AG04449 (cell line): ENCODE data around the gene HOXA11.

Experiments used
- CTCF ChIA-PET: fragments of 350-600 bp; formaldehyde crosslinking; extraction: SDS; loops from one replicate; lab custom pipeline; 2021; ENCODE audit warnings: antibody characterized with exemption; lab: Yijun Ruan, JAX
- POLR2A ChIA-PET: fragments of 400-600, 350-600 bp; formaldehyde crosslinking; extraction: SDS; loops from one replicate; lab custom pipeline; 2020; ENCODE audit warnings: antibody characterized with exemption, inconsistent platforms; lab: Yijun Ruan, JAX
- DNase-seq: peaks from one replicate; pipeline ENCODE4 v3.0.0-alpha.2; 2010; ENCODE audit warnings: low read depth, low spot score
- H3K4me3 ChIP-seq: 2 replicates; pipeline ENCODE4 v1.5.1; 2011; ENCODE audit warnings: low read depth, mild to moderate bottlenecking, control low read depth, low read length
- CTCF ChIP-seq: IDR thresholded peaks from one replicate; pipeline ENCODE4 v1.5.1; 2011; ENCODE audit warnings: mild to moderate bottlenecking, moderate library complexity, low read length, control low read depth, inconsistent platforms; ENCODE audit not compliant: insufficient read depth; ENCODE audit errors: missing control alignments

The HOXA11 gene

DNA sequence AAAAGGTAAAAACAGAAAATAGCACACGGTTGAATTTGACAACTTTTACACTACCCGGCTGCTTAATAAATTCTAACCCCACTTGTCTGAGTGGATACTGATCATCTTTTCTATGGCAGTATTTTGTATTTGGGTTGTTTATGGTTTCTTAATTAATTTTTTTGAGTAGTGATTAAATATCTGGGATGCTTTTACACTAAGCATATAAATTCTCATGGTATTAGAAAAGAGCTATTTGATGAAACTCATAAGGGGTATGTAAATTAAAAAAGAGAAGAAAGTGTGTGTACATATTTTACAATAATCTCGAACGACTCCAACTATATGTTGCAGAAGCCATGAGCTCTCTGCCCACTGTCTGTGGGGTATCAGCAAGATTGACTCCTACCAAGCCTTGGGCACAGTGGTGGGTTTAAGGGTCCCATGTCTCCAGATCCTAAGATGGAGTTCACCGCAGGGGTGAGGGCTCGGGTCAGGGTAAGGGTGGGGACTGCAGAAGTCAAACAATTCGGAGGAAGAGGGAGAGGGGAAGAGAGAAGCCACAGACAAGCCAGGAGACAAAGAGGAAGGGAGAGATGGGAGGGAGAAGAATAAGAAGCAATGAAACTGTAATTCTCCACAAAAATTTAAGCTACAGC lies 22.4 kb upstream of the HOXA11 start:
- no peak for DNase-seq
- POLR2A ChIA-PET = no interaction called here
- CTCF ChIA-PET = interaction anchor here (1.4 to 8.4 kb wide), 5 partner anchors 9 to 567 kb away, joined by 4 to 83 read pairs (median 8); no protein-coding TSS in a partner anchor
- no peak overlapping the region for H3K4me3 ChIP-seq
- TF ChIP-seq CTCF = no peak

DNA sequence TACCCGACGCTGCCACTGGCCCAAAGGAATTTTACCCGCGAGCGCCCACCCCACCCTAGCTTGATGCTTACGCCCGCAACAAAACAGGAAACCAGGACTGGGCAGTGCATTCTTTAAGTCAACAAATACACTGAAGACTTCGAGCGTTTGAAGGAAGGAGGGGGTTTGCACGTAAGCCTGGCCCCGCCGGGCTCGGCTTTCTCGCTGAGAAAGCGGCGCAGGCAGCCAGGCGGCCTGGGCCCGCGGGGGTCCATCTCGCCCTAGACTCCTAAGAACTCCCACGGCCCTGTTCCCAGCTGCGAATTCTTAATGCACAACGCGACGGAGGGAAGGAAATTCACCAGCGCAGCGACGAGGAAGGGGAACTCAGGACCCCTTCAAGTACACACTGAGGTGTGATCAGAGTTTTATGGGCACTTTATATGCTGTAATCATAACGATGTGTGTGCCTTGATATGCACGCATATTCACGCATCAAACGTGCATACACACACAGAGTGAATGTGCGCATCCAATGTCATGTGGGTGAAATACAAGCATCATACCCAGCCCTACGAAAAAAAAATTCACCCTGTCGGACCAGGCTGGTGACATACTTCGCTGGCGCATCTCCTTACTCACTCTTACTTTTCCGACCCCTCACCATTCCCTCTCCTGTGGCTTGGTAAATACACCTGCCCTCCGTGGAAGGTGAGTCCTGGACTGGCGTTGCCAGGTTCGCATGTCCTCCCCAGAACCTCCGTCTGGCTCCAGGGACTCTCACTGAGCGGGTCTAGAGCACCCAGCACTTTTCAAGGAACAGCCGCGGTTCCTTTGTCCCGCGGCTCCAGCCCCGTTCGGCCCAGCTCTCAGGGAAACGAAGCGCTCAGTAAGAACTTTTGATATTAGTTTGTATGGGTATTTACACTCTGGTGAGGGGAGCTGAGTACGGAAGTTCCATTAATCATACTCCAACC lies 20.6 kb upstream of the HOXA11 start:
- peak overlapping the region; percentile 36 for H3K4me3 ChIP-seq
- CTCF ChIA-PET = interaction anchor here (0.9 to 8.4 kb wide), 7 partner anchors 9 to 814 kb away, joined by 3 to 83 read pairs (median 5); no protein-coding TSS in a partner anchor
- POLR2A ChIA-PET = no interaction called here
- no peak for TF ChIP-seq CTCF
- no peak for DNase-seq

DNA sequence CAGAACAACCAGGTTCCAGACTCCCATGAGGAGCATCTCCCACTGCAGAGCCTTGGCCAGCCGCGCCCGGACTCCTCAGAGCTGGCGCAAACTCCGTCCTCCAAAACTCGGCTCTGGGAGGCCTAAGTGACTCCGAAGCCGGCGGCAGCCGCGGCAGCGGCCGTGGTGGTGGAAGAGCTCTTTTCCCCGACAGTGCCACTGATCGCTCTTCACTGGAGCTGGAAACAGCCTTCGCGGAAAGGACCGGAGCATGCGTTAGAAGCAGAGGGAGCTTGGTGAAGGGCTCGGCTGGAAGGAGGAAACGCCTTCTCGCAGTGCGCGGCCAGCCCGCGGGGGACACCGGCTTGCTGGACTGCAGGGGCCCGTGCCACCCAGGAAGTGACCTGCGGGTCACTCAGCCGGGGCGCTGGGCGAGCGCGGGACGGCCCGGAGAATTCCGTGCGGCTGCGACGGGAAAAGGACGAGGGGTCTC lies 19.9 kb upstream of the HOXA11 start:
- ChIA-PET POLR2A (no interaction called here), CTCF (interaction anchor here (0.9 to 8.4 kb wide), 7 partner anchors 9 to 815 kb away, joined by 3 to 83 read pairs (median 4); no protein-coding TSS in a partner anchor)
- peak overlapping the region; percentile 36 for H3K4me3 ChIP-seq
- TF ChIP-seq CTCF = no peak
- DNase-seq = no peak

GRCh38 chr7:27203964-27204594 lies 19.0 kb upstream of the HOXA11 start:
- DNase-seq = no peak

GRCh38 chr7:27203365-27203953 lies 18.4 kb upstream of the HOXA11 start:
- POLR2A ChIA-PET = no interaction called here
- no peak overlapping the region for H3K4me3 ChIP-seq
- DNase-seq = no peak
- CTCF ChIA-PET = interaction anchor here (1.1 to 2.3 kb wide), 3 partner anchors 8 to 24 kb away, joined by 4 to 11 read pairs (median 5); partner anchors contain the start of gene HOXA11
- TF ChIP-seq CTCF = no peak

More at GRCh38 chr7:27203964-27204594, 19.0 kb upstream of the HOXA11 start:
- TF ChIP-seq CTCF = no peak
- CTCF ChIA-PET = interaction anchor here (0.9 to 1.8 kb wide), 7 partner anchors 8 to 816 kb away, joined by 3 to 6 read pairs (median 4); partner anchors contain the start of gene HOXA11
- H3K4me3 ChIP-seq = no peak overlapping the region
- POLR2A ChIA-PET = no interaction called here
